Renal cortex interstitium (tissue), 11 donors: ENCODE measurements around the gene RUNX1. TPM values are rescaled to one million over a fixed set of nuclear protein-coding genes. Genes with fewer than 3 reads are reported as not detected.

Experiments used
- DNase-seq, 11 donors: peaks; one replicate each; pipeline ENCODE4 v3.0.0-alpha.2; 2013; ENCODE audit warnings: low read depth in 9 of 11, low spot score in 4 of 11; ENCODE audit errors: extremely low read depth in 1 of 11
- polyA plus RNA-seq, 3 donors: library from polyadenylated mRNA; unstranded; fragments of 120-200 nt; gene quantifications; one replicate each; pipeline ENCODE4 v1.2.1, GENCODE V29; 2013; ENCODE audit not compliant: insufficient read length in 3 of 3

RUNX1 gene
- polyA plus RNA-seq, 3 donors: 2.3 to 3.5 (median 2.4) TPM

- DNase-seq: no peak
These were observed 149.3 kb downstream of the RUNX1 start for GRCh38 chr21:34899760-34900159.

DNA sequence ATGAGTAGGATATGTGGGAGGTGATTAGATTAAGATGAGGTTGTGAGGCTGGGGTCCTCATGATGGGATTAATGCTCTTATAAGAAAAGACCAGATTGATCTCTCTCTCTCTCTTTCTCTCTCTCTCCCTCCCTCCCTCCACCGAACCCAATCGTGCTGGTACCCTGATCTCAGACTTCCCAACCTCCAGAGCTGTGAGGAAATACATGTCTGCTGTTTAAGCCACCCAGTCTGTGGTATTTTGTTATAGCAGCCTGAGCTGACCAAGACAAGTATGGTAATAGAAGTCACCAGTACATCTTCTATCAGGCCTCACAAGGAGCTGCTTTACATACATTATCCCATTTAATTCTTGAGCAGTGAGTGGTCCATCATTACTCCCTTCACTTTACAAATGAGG lies 149.8 kb downstream of the RUNX1 start:
- no peak for DNase-seq

- DNase-seq: no peak
These were observed 151.3 kb downstream of the RUNX1 start for GRCh38 chr21:34897828-34898227.

DNA sequence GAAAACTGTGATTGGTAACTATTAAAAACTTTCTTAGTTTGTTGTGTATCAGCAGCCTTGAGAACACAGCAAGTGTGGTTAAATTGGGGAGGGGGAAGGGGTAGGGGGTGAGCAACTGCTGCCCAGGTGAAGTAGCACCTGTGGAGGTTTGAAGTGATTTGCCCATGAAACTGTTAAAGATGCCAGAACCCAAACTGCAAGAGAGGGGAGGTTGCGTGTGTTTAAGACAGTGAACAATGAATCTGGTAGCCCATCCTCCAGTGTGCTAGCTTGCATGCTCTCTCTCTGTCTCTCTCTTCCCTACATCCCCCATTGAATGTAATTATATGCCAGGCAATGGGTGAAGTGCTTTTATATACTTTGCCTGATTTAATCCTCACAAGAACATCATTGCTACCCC lies 154.7 kb downstream of the RUNX1 start:
- DNase-seq: no peak

- no peak for DNase-seq
These were observed 156.9 kb downstream of the RUNX1 start for GRCh38 chr21:34892209-34892608.

DNA sequence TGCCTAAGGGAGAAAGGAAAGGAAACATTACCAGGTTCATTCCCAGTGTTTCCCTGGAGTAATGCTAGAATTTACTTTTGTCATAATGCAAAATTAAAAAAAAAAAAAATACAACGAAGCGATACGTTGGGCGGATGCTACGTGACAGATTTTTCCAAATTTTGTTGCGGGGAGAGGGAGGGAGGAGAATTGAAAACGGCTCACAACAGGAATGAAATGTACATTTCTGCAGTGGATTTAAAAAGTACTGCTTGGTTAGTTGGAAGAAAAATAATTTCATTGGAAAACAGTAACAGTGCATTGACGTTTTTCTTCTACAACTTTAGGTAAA lies 157.5 kb downstream of the RUNX1 start:
- no peak for DNase-seq

DNA sequence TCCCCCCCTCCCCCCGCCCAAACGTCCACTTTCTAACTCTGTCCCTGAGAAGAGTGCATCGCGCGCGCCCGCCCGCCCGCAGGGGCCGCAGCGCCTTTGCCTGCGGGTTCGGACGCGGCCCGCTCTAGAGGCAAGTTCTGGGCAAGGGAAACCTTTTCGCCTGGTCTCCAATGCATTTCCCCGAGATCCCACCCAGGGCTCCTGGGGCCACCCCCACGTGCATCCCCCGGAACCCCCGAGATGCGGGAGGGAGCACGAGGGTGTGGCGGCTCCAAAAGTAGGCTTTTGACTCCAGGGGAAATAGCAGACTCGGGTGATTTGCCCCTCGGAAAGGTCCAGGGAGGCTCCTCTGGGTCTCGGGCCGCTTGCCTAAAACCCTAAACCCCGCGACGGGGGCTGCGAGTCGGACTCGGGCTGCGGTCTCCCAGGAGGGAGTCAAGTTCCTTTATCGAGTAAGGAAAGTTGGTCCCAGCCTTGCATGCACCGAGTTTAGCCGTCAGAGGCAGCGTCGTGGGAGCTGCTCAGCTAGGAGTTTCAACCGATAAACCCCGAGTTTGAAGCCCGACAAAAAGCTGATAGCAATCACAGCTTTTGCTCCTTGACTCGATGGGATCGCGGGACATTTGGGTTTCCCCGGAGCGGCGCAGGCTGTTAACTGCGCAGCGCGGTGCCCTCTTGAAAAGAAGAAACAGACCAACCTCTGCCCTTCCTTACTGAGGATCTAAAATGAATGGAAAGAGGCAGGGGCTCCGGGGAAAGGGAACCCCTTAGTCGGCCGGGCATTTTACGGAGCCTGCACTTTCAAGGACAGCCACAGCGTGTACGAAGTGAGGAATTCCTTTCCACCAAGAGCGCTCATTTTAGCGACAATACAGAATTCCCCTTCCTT lies 158.1 kb downstream of the RUNX1 start:
- peak in 1 of 11 donors; percentile 35 for DNase-seq

DNA sequence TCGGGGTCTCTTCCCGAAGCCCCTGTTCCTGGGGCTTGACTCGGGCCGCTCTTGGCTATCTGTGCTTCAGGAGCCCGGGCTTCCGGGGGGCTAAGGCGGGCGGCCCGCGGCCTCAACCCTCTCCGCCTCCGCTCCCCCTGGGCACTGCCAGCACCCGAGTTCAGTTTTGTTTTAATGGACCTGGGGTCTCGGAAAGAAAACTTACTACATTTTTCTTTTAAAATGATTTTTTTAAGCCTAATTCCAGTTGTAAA lies 158.7 kb downstream of the RUNX1 start:
- DNase-seq: no peak

DNA sequence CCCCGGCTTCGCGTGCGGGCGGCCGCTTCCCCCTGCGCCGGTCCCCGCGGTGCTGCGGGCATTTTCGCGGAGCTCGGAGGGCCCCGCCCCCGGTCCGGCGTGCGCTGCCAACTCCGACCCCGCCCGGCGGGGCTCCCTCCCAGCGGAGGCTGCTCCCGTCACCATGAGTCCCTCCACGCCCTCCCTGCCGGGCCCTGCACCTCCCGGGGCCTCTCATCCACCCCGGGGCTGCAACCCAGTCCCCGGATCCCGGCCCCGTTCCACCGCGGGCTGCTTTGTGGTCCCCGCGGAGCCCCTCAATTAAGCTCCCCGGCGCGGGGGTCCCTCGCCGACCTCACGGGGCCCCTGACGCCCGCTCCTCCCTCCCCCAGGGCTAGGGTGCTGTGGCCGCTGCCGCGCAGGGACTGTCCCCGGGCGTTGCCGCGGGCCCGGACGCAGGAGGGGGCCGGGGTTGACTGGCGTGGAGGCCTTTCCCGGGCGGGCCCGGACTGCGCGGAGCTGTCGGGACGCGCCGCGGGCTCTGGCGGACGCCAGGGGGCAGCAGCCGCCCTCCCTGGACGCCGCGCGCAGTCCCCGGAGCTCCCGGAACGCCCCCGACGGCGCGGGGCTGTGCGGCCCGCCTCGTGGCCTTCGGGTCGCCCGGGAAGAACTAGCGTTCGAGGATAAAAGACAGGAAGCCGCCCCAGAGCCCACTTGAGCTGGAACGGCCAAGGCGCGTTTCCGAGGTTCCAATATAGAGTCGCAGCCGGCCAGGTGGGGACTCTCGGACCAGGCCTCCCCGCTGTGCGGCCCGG lies 159.2 kb downstream of the RUNX1 start:
- peak in 5 of 11 donors; percentile 64 to 72 (median 68) for DNase-seq

- peak in 2 of 11 donors; percentile 32 to 41 for DNase-seq
These were observed 159.8 kb downstream of the RUNX1 start for GRCh38 chr21:34889320-34889675.

DNA sequence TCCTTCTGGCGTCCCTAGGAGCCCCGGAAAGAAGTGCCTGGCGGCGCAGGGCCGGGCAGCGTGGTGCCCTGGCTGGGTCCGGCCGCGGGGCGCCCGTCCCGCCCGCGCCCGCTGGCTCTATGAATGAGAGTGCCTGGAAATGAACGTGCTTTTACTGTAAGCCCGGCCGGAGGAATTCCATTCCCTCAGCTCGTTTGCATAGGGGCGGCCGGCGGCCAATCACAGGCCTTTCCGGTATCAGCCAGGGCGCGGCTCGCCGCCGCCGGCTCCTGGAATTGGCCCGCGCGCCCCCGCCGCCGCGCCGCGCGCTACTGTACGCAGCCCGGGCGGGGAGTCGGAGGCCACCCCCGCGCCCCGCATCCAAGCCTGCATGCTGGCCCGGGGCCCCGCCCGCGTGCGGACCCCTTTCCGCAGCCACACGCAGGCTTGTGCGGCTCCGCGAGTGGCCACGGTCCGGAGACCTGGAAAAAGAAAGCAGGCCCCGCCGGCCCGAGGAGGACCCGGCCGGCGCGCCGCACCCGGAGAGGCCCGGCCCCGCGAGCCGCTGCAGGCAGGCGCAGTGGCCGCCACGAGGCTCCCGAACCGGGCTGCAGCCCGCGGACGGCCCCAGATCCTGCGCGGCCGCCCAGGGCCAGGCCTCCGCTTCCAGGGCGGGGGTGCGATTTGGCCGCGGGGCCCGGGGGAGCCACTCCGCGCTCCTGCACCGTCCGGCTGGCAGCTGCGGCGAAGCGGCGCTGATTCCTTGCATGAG lies 160.4 kb downstream of the RUNX1 start:
- peak in 9 of 11 donors; percentile 76 to 92 (median 83) for DNase-seq

- DNase-seq: peak in 2 of 11 donors; percentile 28
These were observed 161.2 kb downstream of the RUNX1 start for GRCh38 chr21:34887725-34888568.

DNA sequence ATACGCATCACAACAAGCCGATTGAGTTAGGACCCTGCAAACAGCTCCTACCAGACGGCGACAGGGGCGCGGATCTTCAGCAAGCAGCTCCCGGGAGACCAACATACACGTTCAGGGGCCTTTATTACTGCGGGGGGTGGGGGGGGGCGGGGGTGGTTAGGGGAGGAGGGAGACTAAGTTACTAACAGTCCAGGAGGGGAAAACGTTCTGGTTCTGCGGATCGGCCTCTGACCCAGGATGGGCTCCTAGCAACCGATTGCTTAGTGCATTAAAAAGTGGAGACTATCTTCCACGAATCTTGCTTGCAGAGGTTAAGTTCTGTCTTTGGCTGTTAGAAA lies 162.0 kb downstream of the RUNX1 start:
- no peak for DNase-seq

GRCh38 chr21:34886240-34887104 lies 162.6 kb downstream of the RUNX1 start:
- no peak for DNase-seq

- DNase-seq: no peak
These were observed 163.4 kb downstream of the RUNX1 start for GRCh38 chr21:34885626-34886239.

GRCh38 chr21:34885125-34885524 lies 164.0 kb downstream of the RUNX1 start:
- DNase-seq: no peak

DNA sequence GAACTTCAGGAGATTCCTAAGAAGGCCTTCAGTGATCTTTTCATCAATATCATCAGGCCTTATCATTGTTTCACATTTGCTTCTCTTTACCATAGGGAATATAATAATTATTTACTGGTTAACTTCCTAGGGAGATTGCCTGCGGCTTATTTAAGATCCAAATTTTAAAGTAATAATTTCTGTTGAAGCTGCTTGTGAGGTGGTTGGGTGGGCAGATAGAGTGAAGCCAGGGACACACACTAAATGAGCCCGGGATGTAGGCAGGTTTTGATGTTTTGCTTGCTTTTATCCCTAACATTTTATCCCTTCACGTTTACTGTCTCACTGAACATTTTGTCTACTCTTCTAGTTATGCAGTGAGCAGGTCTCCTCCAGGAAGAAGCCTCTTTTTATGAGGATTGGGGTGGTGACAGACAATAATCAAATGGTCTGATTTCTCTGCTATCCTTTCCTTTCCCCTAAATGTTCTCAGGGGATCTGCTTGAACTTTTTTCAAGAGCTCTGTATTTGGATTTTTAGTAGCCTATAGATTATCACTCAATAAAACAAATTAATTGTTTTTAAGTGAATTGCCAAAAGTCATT lies 164.7 kb downstream of the RUNX1 start:
- no peak for DNase-seq
